Left lung (tissue), 10 donors: Measurements from ENCODE around the gene IGDCC3. TPM values are rescaled to one million over a fixed set of nuclear protein-coding genes. Genes with fewer than 3 reads are reported as not detected.

Source experiments
- ATAC-seq: fragments of 200-7000 bp; cut with Tn5 transposase; one replicate; pipeline ENCODE4 v1.9.1; 2020; ENCODE audit warnings: moderate library complexity
- DNase-seq, 4 donors: peaks; one replicate each; pipeline ENCODE4 v3.0.0-alpha.2; 2013 to 2020
- H3K27ac ChIP-seq, 2 donors: fragments of 200-600 bp; sonication (generic) in 1 of 2; one replicate each; pipeline versions ENCODE4 v1.5.0 to v1.8.0; 2020 to 2021
- H3K27me3 ChIP-seq, 2 donors: fragments of 200-600 bp; sonication (generic) in 1 of 2; one replicate each; pipeline versions ENCODE4 v1.5.0 to v1.8.0; 2020 to 2021
- H3K36me3 ChIP-seq, 2 donors: fragments of 200-600 bp; sonication (generic) in 1 of 2; one replicate each; pipeline versions ENCODE4 v1.5.0 to v1.8.0; 2020 to 2021
- H3K4me1 ChIP-seq, 2 donors: fragments of 200-600 bp; one replicate each; pipeline ENCODE4 v1.8.0; 2021
- H3K4me3 ChIP-seq, 2 donors: fragments of 200-600 bp; sonication (generic) in 1 of 2; one replicate each; pipeline versions ENCODE4 v1.5.0 to v1.8.0; 2020 to 2021; ENCODE audit warnings: mild to moderate bottlenecking in 1 of 2
- H3K9me3 ChIP-seq, 2 donors: fragments of 200-600 bp; sonication (generic) in 1 of 2; one replicate each; pipeline versions ENCODE4 v1.5.0 to v1.8.0; 2020 to 2021
- CTCF ChIP-seq, 2 donors: fragments of 200-600 bp; sonication (generic) in 1 of 2; IDR thresholded peaks; one replicate each; pipeline versions ENCODE4 v1.5.0 to v1.8.0; 2021; ENCODE audit warnings: antibody characterized with exemption in 2 of 2
- intact Hi-C, 2 donors: fragments of 100-400 bp; cut with DNase I; formaldehyde crosslinking; loops; one replicate each; pipeline versions ENCODE4 v1.11.2 to v1.14.2; 2022
- polyA plus RNA-seq, 6 donors: library from polyadenylated mRNA; unstranded; fragments of 120-200 nt; gene quantifications; one replicate each; pipeline ENCODE4 v1.2.1, GENCODE V29; 2013; ENCODE audit not compliant: insufficient read length in 6 of 6
- total RNA-seq, 2 donors: library from RNA; stranded (reverse); fragmentation: NEBNext Ultra II Directional; extraction: Animal tissue kit (Norgen Biotek cat#: 25700); gene quantifications; one replicate each; pipeline ENCODE4 v1.2.1, GENCODE V29; 2021
- donor health status: DM: no; HTN: yes; CAD: no.
- donor health status: DM: no; HTN: no; CAD: no.

Gene IGDCC3
- total and polyA plus RNA-seq, 8 donors, result 0.20 to 12.8 (median 11.5) TPM; not detected in 1

GRCh38 chr15:65371976-65372786 is 5.6 kb downstream of the IGDCC3 start:
- H3K36me3 ChIP-seq, result no peaks in the 10 kb centered on the region
- H3K27ac ChIP-seq, result no peak overlapping the region
- no peak overlapping the region for H3K4me3 ChIP-seq
- ATAC-seq, result no peak
- intact Hi-C loops, result no loop called here
- no peak for TF ChIP-seq CTCF (IDR thresholded peaks at IDR 0.05)
- DNase-seq, result peak in 1 of 4 donors; percentile 7
- H3K9me3 ChIP-seq, result no peaks in the 10 kb centered on the region
- peaks cover 21 to 50% of the 10 kb centered on the region in 2 donors for H3K27me3 ChIP-seq
- H3K4me1 ChIP-seq, result peaks cover 5 to 9% of the 10 kb centered on the region in 2 donors

- H3K36me3 ChIP-seq, result no peaks in the 10 kb centered on the region
- H3K27ac ChIP-seq, result no peak overlapping the region
- no peaks in the 10 kb centered on the region for H3K4me1 ChIP-seq
- H3K4me3 ChIP-seq, result no peak overlapping the region
- TF ChIP-seq CTCF (IDR thresholded peaks at IDR 0.05), result no peak
- H3K27me3 ChIP-seq, result peaks cover 8 to 37% of the 10 kb centered on the region in 2 donors
- intact Hi-C loops, result no loop called here
- ATAC-seq, result no peak
- DNase-seq, result no peak
- no peaks in the 10 kb centered on the region for H3K9me3 ChIP-seq
Observed at GRCh38 chr15:65370885-65371284, 6.9 kb downstream of the IGDCC3 start.

GRCh38 chr15:65369651-65370050 is 8.2 kb downstream of the IGDCC3 start:
- Histone ChIP-seq H3K36me3 (no peaks in the 10 kb centered on the region), H3K4me3 (no peak overlapping the region), H3K27ac (no peak overlapping the region), H3K27me3 (peaks cover 0 to 25% of the 10 kb centered on the region in 2 donors), H3K4me1 (no peaks in the 10 kb centered on the region), H3K9me3 (no peaks in the 10 kb centered on the region)
- ATAC-seq (no peak), DNase-seq (no peak)
- intact Hi-C loops, result no loop called here
- TF ChIP-seq CTCF (IDR thresholded peaks at IDR 0.05), result no peak

GRCh38 chr15:65369212-65369547 is 8.6 kb downstream of the IGDCC3 start:
- Histone ChIP-seq H3K4me1 (no peaks in the 10 kb centered on the region), H3K27me3 (peaks cover 0 to 20% of the 10 kb centered on the region in 2 donors), H3K9me3 (no peaks in the 10 kb centered on the region), H3K36me3 (no peaks in the 10 kb centered on the region), H3K27ac (no peak overlapping the region), H3K4me3 (no peak overlapping the region)
- ATAC-seq, result no peak
- intact Hi-C loops, result no loop called here
- no peak for TF ChIP-seq CTCF (IDR thresholded peaks at IDR 0.05)
- no peak for DNase-seq

- DNase-seq (peak in 1 of 4 donors; percentile 34), ATAC-seq (no peak)
- Histone ChIP-seq H3K36me3 (no peaks in the 10 kb centered on the region), H3K27ac (no peak overlapping the region), H3K9me3 (no peaks in the 10 kb centered on the region), H3K4me3 (no peak overlapping the region), H3K4me1 (no peaks in the 10 kb centered on the region), H3K27me3 (peaks cover 0 to 14% of the 10 kb centered on the region in 2 donors)
- intact Hi-C loops, result no loop called here
- TF ChIP-seq CTCF (IDR thresholded peaks at IDR 0.05), result no peak
Observed at GRCh38 chr15:65368302-65369211, 9.2 kb downstream of the IGDCC3 start.
